Prostate gland (tissue), 2 donors: Measurements from ENCODE around the gene PDIA4. TPM values are rescaled to one million over a fixed set of nuclear protein-coding genes. Genes with fewer than 3 reads are reported as not detected.
"Not testable (repeated sequence)": the region's sequence is repeated elsewhere in the genome, so short reads cannot be mapped to it uniquely, and the experiment has no call there.

ENCODE experiments used
- DNase-seq: peaks from one replicate; pipeline ENCODE4 v3.0.0-alpha.2; 2019; ENCODE audit warnings: low spot score
- H3K27ac ChIP-seq, 2 donors: fragments of 200-600 bp; sonication (generic); 2 replicates each; pipeline ENCODE4 v1.5.1; 2017 to 2019
- H3K27me3 ChIP-seq: fragments of 200-600 bp; sonication (generic); replicated peaks from 2 replicates; pipeline ENCODE4 v1.5.1; 2019; ENCODE audit not compliant: insufficient read depth
- H3K36me3 ChIP-seq, 2 donors: fragments of 200-600 bp; sonication (generic); 1 replicate in 1 of 2; 2 replicates in 1 of 2; pipeline versions ENCODE4 v1.5.1 to v1.8.1; 2017 to 2019
- H3K4me1 ChIP-seq: fragments of 200-600 bp; sonication (generic); replicated peaks from 2 replicates; pipeline ENCODE4 v1.5.1; 2019
- H3K4me3 ChIP-seq, 2 donors: fragments of 200-600 bp; sonication (generic); 2 replicates each; pipeline ENCODE4 v1.5.1; 2017 to 2019
- H3K9me3 ChIP-seq: fragments of 200-600 bp; sonication (generic); 2 replicates; pipeline ENCODE4 v1.5.1; 2017
- POLR2A ChIP-seq: fragments of 450-650 bp; IDR thresholded peaks from one replicate; pipeline ENCODE4 v1.6.1; 2016; ENCODE audit warnings: antibody characterized with exemption, mild to moderate bottlenecking
- POLR2AphosphoS5 ChIP-seq: sonication (generic); formaldehyde crosslinking; IDR thresholded peaks from one replicate; pipeline ENCODE4 v1.6.1; 2017; ENCODE audit warnings: antibody characterized with exemption
- WGBS: methylation state at CpG from one replicate; pipeline ENCODE4 v1.1.5; 2018; 5-methylcytosine and 5-hydroxymethylcytosine counted together
- intact Hi-C: fragments of 100-400 bp; cut with DNase I; formaldehyde crosslinking; loops from one replicate; pipeline ENCODE4 v1.14.2; 2022
- total RNA-seq, 2 donors: library from RNA; depleted of rRNA; stranded (reverse); fragments of >200 nt; gene quantifications; one replicate each; pipeline ENCODE4 v1.1.0, GENCODE V29; 2016
- TF ChIP-seq, protein P1 (sequence below), 4 experiments: fragments of 200-600 bp in 2 of 4; fragments of 450-650 bp in 2 of 4; sonication (generic) in 2 of 4; IDR thresholded peaks; 1 replicate in 3 of 4; 2 replicates in 1 of 4; pipeline ENCODE4 v1.5.1; 2016 to 2019; ENCODE audit warnings: antibody characterized with exemption in 4 of 4, mild to moderate bottlenecking in 2 of 4, moderate library complexity in 2 of 4

PDIA4 gene
- total RNA-seq, 2 donors from 2014 or later = 125 to 262 TPM

DNA sequence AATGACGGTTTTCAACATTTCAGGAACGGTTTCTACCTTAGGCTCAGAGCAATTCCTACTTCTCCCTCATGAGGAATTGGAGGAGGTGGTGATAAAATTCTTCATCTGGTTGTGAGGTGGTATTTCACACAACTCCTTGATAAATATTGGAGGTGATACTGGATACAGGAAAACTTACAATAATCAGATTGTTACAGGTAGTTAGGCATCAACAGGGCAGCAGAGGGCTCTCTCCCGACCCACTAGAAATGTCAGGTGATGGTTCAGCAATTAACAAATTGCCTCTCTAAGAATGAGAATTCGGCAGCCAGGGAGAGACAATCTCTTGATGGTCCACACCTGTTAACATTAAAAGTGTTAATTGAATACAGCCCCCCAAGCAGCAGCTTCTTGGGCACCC lies 39.6 kb upstream of the PDIA4 start:
- no peak for TF ChIP-seq POLR2AphosphoS5
- TF ChIP-seq, protein P1, sequence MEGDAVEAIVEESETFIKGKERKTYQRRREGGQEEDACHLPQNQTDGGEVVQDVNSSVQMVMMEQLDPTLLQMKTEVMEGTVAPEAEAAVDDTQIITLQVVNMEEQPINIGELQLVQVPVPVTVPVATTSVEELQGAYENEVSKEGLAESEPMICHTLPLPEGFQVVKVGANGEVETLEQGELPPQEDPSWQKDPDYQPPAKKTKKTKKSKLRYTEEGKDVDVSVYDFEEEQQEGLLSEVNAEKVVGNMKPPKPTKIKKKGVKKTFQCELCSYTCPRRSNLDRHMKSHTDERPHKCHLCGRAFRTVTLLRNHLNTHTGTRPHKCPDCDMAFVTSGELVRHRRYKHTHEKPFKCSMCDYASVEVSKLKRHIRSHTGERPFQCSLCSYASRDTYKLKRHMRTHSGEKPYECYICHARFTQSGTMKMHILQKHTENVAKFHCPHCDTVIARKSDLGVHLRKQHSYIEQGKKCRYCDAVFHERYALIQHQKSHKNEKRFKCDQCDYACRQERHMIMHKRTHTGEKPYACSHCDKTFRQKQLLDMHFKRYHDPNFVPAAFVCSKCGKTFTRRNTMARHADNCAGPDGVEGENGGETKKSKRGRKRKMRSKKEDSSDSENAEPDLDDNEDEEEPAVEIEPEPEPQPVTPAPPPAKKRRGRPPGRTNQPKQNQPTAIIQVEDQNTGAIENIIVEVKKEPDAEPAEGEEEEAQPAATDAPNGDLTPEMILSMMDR (IDR thresholded peaks at IDR 0.05) = no peak
- no peak for TF ChIP-seq POLR2A
- WGBS = 60% methylated on average over 4 of the region's 4 CpGs
- Histone ChIP-seq H3K27ac (no peak overlapping the region), H3K9me3 (no peaks in the 10 kb centered on the region), H3K4me3 (no peak overlapping the region), H3K4me1 (no peaks in the 10 kb centered on the region), H3K27me3 (no peaks in the 10 kb centered on the region), H3K36me3 (no peaks in the 10 kb centered on the region)
- DNase-seq = no peak
- intact Hi-C loops = loop anchor here (5.0 kb wide), 2 partner anchors 41 to 61 kb away; partner anchors contain the start of gene PDIA4

DNA sequence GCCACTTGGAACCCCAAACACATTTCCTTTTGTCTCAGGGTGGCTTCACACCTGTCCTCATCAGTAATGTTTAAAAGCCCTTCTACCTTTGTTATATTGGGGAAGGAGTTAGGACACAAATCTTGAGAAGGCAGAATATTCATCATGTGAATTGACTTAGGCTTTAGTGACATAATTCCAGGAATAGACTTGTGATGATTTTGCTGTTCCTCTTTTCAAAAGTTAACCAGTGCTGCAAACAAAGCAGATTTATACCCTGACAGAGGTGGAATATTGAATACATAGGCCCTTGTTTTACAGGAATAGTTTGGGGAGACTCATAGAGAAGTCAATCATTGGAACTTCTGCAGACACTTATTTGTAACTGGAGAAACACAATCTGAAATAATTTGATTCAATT lies 35.2 kb upstream of the PDIA4 start:
- intact Hi-C loops = no loop called here
- Histone ChIP-seq H3K4me3 (no peak overlapping the region), H3K27me3 (no peaks in the 10 kb centered on the region), H3K27ac (no peak overlapping the region), H3K4me1 (no peaks in the 10 kb centered on the region), H3K36me3 (no peaks in the 10 kb centered on the region), H3K9me3 (no peaks in the 10 kb centered on the region)
- no peak for DNase-seq
- TF ChIP-seq, protein P1 (IDR thresholded peaks at IDR 0.05) = no peak
- no peak for TF ChIP-seq POLR2A
- TF ChIP-seq POLR2AphosphoS5 = no peak

DNA sequence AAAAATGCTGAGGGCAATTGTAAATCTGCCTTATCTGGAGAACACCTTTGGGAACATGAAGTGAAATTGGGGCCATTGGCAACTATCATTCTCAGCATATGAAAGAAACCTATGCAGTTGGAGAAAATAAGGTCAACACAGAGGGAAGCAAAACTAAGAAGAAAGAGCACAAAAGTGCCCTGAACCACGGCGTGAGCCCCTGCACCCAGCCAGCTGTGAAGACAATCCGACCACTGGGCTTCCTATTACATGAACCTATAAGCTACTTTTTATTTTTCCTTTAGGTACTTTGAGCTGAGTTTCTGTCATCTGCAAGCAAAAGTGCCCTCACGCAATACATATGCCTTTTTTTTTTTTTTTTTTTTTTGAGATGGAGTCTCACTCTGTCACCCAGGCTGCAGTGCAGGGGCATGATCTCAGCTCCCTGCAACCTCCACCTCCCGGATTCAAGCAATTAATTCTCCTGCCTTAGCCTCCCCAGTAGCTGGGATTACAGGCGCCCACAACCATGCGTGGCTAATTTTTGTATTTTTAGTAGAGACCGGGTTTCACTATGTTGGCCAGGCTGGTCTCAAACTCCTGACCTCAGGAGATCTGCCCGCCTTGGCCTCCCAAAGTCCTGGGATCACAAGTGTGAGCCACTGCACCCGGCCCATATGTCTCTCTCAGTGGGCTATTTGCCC lies 34.1 kb upstream of the PDIA4 start:
- intact Hi-C loops, DNase-seq, H3K4me3 ChIP-seq, H3K27ac ChIP-seq, H3K4me1 ChIP-seq, H3K36me3 ChIP-seq, H3K27me3 ChIP-seq, H3K9me3 ChIP-seq: not testable (repeated sequence)
- 88% methylated on average over 10 of the region's 10 CpGs for WGBS

- DNase-seq = no peak
- H3K9me3 ChIP-seq = no peaks in the 10 kb centered on the region
- WGBS = 26% methylated on average over 1 of the region's 1 CpG
These were observed 31.9 kb upstream of the PDIA4 start for GRCh38 chr7:149060156-149060555.

GRCh38 chr7:149053885-149054284 lies 25.6 kb upstream of the PDIA4 start:
- Histone ChIP-seq H3K9me3 (no peaks in the 10 kb centered on the region), H3K36me3 (no peaks in the 10 kb centered on the region), H3K4me3 (no peak overlapping the region), H3K4me1 (no peaks in the 10 kb centered on the region), H3K27ac (no peak overlapping the region), H3K27me3 (no peaks in the 10 kb centered on the region)
- DNase-seq = no peak
- TF ChIP-seq POLR2AphosphoS5 (no peak), POLR2A (no peak)
- TF ChIP-seq, protein P1 (IDR thresholded peaks at IDR 0.05) = no peak
- intact Hi-C loops = no loop called here
- 87% methylated on average over 8 of the region's 8 CpGs for WGBS

More at GRCh38 chr7:149060156-149060555, 31.9 kb upstream of the PDIA4 start:
- no peaks in the 10 kb centered on the region for H3K27me3 ChIP-seq
- no peaks in the 10 kb centered on the region for H3K4me1 ChIP-seq
- no peak overlapping the region for H3K4me3 ChIP-seq
- no peak overlapping the region for H3K27ac ChIP-seq
- H3K36me3 ChIP-seq = no peaks in the 10 kb centered on the region
- TF ChIP-seq, protein P1 (IDR thresholded peaks at IDR 0.05) = no peak
- TF ChIP-seq POLR2A = no peak
- TF ChIP-seq POLR2AphosphoS5 = no peak
- intact Hi-C loops = no loop called here
